Fibroblast of villous mesenchyme (primary cell): ENCODE measurements around the gene BRSK1. TPM values are rescaled to one million over a fixed set of nuclear protein-coding genes. Genes with fewer than 3 reads are reported as not detected.

ENCODE experiments used
- DNase-seq: peaks from one replicate; pipeline ENCODE4 v3.0.0-alpha.2; 2010; ENCODE audit warnings: low read depth
- H3K4me3 ChIP-seq: 2 replicates; pipeline ENCODE4 v1.5.1; 2011; ENCODE audit warnings: low read depth, mild to moderate bottlenecking, low read length
- CTCF ChIP-seq: IDR thresholded peaks from 2 replicates; pipeline ENCODE4 v1.5.1; 2012; ENCODE audit warnings: low read depth, mild to moderate bottlenecking, low read length; ENCODE audit not compliant: insufficient read depth
- total RNA-seq: library from RNA; depleted of rRNA; stranded (reverse); fragments of >200 nt; gene quantifications from 2 replicates; pipeline ENCODE4 v1.2.3, GENCODE V29; 2012

The BRSK1 gene
- total RNA-seq, 1 donor = 5.6 TPM

- H3K4me3 ChIP-seq = no peak overlapping the region
- no peak for TF ChIP-seq CTCF
- DNase-seq = no peak
Observed at GRCh38 chr19:55254625-55254977, 29.2 kb upstream of the BRSK1 start.

DNA sequence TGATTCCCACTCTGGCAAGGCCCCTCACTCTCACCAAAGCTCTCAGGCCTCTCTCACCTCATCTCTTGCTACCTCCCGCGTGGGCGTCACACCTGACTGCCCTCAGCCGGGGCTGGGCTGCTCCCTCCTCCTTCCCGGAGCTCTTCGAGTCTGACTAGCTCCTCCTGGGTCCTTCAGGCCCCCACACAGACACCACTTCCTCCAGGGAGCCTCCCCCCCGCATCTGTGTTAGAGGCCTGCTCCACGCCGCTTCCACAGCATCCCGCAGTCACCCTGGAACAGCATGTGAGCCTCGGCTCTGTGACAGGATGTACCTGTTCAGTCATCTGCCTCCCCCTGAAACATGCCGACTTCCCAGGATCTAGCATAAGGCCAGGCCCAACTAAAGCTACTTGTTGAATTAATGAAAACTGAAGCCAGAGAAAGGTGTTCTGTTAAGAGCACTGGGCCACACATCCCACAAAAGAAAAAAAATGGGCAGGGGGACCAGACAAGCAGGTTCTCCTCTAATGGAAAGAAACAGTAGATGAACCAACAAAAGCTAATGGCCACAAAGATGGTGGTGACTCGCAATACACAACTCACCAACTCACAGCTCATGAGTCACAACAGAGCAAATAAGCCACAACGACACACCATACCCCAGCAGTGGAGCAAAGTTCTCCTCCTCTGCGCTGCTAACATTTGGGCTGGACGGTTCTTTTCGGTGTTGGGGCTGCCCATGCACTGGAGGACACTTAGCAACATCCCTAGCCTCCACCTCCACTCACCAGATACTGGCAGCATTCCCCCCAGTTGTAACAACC is 28.0 kb upstream of the BRSK1 start:
- no peak for DNase-seq
- no peak for TF ChIP-seq CTCF
- H3K4me3 ChIP-seq = no peak overlapping the region

DNA sequence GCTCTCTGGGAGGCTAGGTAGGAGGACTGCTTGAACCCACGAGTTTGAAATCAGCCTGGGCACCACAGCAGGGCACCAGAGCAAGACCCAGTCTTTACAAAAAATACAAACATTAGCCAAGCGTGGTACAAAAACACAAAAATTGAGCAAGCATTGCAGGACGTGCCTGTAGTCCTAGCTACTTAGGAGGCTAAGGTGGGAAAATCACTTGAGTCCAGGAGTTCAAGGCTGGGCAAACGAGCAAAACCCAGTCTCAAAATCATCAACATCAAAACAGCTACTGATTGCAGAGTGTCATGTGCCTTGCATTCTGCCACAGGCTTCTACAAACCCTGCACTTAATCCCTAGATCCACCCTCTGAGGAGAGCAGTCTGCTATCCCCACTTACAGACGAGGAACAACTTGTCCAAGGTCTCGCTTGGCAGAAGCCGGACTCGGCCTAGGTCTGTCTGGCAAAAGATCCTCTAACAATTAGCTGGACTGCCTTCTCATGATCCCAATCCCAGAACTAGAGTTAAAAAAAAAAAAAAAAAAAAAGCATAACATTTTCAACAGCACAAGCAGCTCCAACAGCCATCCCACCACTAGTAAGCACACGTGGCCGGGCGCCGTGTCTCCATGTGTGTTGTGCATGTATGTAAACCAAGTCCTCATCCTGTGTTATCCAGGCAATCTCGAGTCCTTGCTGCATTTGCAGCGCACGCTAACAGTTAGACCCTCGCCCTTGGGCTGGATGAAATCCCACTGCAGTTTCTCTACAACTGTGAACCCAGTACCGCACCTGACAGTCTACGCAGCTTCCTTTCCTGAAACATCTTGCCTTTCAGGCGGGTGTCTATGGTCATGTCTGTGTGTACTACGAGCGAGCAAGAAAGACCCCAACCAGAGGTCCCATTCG is 27.0 kb upstream of the BRSK1 start:
- H3K4me3 ChIP-seq = peak overlapping the region; percentile 72
- no peak for TF ChIP-seq CTCF
- DNase-seq = no peak

DNA sequence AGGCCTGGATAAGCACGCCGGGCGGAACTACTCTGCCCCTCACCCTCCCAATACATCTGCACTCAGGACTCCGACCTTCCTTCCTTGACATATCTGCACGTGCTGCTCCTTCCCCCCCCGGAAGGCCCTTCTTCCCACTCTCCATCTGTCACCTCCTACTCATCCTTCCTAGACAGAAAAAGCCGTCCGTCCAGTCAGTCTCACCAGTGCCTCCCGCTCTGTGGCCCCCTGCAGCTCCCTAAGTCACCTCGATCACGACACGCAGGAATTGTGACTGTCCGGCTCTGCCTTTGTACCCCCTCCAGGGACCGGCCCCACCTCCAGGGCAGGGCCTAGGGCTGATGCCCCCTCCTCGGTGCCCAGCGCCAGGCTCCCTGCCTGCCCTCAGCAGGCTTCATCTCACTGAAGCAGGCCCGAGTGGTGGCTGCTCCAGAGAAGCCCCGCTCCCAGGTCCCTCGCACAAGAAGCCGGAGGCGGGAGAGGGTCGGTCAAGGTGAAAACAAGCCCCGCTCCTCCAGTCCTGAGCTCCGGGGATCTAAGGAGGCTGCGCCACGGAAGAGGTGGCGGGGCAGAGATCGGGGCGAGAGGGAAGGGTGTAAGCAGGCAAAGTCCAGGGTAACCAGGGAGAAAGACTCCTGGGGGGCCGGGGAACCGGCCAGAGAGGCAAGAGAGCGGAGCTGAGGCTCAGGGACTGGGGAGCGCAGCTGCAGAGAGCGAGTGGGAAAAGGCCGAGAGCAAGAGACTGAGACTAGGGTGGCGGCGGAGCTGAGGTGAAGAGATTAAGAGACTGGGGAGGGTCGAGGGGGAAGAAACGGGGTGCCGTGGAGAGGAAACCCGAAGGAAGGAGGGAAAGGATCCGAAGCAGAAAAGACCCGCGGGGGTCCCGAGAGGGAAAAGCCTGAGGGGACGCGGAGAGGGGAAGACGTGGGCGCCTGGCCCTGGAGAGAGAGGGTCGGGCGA is 26.1 kb upstream of the BRSK1 start:
- DNase-seq = no peak
- TF ChIP-seq CTCF = no peak
- peak overlapping the region; percentile 72 for H3K4me3 ChIP-seq

- DNase-seq = no peak
- no peak for TF ChIP-seq CTCF
Observed at GRCh38 chr19:55258476-55258827, 25.3 kb upstream of the BRSK1 start.

DNA sequence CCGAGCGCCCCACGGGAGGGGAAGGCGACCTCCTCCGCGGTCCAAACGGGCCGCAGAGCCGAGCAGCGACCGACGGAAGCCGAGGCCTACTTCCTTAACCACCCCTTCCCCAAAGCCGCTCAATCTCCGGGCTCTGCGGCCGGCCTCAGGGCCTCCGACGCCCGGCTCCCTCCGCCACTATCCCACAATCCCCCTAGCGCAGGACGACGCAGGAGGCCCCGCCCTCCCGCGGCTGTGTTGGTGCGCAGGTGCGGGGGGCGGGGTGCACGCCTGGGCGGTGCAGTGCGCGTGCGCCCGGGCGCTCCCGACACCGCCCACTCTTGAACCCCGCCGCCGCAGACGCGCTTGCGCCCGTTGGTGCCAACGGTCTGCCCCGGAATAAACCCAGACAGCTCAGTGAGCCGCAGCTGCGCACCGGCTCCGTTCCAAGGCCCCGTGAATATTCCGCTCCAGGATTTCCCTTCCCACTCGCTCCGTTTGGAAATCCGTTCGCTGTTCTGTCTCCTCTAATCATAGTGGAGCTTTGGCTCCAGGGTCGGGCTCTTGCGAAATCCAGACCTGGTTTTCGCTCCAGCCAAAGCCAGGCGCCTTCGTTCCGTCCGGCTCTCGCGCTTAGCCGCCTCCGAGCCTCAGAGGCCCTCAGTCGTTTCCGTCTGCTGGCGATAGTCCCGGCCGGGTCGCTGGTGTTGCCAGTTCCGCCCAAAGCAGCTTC is 24.8 kb upstream of the BRSK1 start, which contains the start of gene PPP6R1:
PPP6R1 (minus strand) TSS at position 190 of the 712 bp plus-strand sequence. CDS start 11,914 bp downstream, outside the sequence.
- no peak for TF ChIP-seq CTCF
- peak; percentile 100 for DNase-seq
- peak within 1 kb of the TSS; percentile 72 for H3K4me3 ChIP-seq

More at GRCh38 chr19:55258476-55258827, 25.3 kb upstream of the BRSK1 start:
- H3K4me3 ChIP-seq = peak overlapping the region; percentile 72
